NCI-H2227 (cell line): ENCODE data around the gene SPATA2.
"Not testable (repeated sequence)": the region's sequence is repeated elsewhere in the genome, so short reads cannot be mapped to it uniquely, and the experiment has no call there.

Source experiments
- DNase-seq: peaks from one replicate; lab custom pipeline; 2025; ENCODE audit not compliant: unreplicated experiment; lab: John Stamatoyannopoulos, UW

The SPATA2 gene

DNA sequence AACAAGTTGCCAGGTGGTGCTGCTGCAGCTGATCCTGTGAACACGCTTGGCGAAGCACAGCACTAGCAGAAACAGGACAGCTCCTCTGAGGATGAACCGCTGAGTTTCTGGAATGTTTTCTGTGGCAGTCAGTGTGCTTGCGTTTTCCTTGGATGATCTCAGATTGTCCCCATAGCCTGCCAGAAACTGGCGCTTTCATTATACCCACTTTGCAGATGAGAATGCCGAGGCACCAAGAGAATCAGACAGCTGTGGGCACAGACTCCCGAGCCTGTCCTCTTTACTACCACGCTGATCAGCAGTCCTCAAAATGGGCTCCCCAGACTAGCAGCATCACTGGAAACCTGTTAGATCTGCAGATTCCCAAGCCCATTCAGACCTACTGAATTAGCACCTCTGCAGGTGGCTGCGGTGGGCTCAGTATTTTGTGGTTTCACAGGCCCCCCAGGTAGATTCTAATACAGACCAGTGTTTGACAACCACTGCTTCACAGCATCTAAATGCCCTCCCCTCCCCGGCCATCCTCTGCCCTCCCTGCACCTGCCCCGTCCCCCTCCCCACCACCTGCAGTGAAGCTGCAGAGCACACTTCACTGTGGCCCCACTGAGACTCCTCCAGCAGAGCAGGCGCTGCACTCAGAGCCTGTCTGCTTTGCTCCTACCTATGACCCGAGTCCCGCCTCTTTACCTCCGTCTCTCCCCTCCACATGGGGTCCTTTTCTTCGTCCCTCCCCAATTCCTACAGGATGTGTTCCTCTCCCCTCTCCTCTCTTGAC, 29.6 kb downstream of the SPATA2 start:
- no peak for DNase-seq

DNA sequence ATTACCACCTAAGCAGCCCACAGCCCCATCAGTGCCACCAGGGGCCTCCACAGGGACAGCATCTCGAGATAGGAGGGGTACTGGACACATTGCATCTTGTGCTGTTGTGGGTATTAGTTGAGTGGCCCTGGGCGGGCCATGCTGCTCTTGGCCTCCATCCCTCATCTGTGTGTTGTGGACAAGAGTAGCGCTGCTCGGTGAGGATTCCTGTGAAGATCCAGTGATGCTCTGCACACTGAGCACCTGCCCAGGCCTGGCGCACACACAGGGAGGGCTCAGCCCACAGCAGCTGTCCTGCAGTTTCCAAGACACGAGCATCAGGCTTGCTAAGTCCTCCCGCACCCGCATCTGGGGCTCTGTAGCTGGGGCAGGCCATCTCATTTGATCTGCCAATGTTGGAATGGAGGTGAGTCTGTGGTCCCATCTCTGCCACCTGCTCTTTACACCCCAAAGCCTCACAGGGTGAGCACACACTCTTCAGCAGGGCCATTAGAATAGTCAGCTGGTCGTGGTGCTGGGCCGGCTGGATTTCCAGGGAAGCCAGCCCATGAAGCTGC, 32.0 kb downstream of the SPATA2 start:
- DNase-seq = no peak

DNA sequence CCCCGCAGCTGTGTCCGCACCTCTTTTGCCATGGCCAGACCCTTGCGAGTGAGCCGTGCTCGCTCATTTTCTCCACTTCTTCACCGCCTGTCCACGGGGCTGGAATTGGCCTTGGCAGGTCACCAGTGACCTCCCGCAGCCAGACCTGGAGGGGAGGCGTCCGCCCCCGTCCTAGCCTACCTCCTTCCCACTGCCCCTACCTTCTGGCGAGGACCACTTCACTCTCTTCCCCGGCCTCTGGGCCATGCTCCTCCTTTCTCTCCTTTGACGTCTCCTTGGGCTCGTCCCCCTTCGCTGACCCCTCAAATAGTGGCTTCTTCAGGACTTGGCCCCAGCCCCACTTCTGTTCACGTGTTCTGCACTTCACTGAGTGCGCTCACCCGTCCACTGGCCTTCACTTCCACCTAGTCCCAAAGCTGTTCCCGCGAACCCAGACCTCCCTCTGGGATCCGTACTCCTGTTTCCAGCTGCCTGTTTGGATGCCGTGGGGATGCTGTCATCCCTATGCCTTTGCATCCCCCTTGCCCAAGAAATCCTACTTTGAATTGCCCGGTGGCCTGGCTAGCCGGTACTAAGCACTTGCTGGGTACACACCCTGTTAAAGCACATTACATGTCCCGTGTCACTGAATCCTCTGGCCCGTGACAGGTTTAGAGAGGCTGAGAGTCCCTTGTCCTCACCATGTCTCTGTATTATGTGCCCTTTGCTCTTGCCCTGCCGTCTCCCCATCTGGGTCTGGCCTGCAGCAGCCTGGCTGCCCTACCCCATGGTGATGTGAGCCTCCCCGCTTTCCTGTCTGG, 33.0 kb downstream of the SPATA2 start:
- no peak for DNase-seq

DNA sequence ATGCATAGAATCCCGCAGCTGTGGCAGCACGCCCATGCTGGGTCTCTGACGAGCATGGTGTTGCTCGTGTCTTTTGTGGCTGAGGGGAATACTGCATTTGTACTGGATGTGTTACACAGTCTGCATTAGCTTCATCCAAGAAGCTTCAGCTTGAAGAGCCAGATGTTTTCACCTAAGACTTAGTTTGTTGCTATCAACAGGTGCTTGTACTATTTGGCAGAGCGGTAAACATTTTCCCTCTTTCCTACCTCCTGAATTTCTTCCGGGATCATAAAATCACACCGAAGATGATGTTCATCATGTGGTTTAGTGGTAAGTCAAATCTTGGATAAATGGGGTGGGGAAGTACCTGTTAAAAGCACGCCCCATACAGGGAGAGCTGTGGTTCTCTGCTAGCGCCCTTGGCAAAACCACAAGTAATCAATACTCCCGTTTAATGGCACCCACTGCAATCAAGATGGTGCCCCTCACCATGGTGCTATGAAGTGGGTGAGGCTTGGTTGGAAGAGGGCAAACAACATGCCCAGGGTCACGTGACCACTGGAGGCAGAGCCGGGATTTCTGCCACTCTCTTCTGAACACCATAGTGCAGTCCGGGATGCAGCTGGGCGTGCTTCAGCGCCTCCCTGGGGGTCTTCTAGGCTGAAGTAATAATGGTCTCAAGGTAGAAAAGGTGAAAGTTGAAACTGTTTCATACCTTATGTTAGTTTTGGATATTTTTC, 34.4 kb downstream of the SPATA2 start:
- DNase-seq = no peak

DNA sequence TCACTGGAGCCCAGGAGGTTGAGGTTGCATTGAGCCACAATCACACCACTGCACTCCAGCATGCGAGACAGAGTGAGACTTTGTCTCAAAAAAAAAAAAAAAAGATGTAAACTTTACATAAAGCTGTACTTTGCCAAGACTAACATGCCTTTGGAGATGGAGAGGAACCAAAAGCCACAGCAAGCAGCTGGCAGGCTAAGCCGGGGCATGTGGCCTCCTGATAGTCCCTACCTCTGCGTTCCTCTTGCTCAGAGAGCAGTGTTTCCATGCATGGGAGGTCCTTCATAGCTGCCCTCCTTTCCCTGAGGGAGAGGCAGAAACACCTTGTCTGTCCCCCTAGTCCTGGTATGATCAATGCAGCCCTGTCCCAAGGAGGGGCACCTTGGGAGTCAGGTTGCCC, 35.2 kb downstream of the SPATA2 start:
- DNase-seq = no peak

DNA sequence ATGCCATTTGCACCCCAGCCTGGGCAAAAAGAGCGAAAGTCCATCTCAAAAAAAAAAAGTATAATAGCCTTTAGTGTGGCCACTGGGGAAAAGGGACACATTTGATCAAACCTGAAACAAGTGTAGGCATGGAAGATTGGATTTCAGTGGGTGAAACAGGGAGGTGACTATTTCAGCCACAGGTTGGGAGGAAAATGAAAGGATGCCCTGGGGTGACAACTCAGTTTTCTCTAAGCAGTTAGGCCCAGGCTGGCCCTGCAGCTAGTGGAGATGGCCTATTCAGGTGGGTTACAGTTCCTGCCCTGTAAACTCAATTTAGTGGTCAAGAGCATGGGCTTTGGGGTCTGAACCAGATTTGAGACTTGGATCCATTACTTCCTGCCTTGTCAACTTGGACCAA, 36.4 kb downstream of the SPATA2 start:
- no peak for DNase-seq

DNA sequence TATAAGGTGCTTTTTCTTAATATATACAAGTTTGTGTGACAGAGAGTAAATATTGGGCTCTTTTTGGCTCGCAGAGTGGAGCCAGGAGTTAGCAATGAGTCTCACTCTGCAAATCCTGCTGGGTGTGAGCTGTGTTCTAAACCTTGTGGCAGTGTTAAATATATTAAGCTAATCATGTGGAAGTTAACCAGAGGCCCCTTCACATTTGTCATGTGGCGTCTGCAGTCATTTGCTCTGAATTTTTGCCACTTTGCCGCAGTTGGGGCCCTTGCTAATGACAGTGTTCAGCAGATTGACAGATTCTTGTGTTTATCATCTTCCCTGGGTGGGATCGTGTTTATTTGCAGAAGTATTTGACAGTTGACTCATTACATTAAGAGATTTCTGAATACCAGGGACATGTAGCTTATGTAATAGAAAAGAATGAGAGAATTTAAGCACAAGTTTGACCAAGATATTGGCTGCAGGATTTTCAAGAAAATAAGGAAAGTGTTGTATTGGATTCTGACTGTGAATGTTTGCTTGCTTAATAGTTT, 37.9 kb downstream of the SPATA2 start:
- peak; percentile 52 for DNase-seq

DNA sequence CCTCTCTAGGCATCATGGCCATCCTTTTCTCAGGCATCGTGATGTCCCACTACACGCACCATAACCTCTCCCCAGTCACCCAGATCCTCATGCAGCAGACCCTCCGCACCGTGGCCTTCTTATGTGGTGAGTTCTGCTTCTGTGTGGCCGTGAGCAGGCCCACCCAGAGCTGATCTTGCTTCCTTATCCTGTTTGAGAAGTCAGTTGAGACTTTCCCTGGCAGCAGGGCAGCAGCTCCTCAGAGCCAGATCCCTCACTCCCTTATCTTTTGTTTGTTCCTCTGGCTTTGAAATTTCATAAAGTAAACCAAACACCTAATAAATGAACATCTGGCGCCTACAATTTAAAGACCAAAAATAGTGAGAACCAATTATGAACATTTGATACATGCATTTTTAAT, 40.6 kb downstream of the SPATA2 start:
- DNase-seq = no peak

DNA sequence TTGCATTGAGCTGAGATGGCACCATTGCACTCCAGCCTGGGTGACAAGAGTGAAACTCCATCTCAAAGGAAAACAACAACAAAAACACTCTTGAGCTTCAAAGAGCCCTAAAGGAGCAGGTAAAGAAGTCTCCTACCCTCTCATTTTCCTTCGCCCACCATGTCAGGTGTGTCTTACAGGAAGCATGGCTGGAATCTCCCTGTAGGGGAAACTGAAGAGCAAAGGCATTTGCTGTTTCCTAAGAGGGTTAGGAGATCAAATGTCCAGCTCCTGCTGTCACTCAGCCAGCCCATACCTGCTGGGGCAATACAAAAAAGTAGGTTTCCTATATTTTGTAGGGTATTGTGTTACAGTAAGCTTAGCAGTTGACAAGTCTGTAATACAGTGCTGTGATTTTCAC, 43.3 kb downstream of the SPATA2 start:
- no peak for DNase-seq

DNA sequence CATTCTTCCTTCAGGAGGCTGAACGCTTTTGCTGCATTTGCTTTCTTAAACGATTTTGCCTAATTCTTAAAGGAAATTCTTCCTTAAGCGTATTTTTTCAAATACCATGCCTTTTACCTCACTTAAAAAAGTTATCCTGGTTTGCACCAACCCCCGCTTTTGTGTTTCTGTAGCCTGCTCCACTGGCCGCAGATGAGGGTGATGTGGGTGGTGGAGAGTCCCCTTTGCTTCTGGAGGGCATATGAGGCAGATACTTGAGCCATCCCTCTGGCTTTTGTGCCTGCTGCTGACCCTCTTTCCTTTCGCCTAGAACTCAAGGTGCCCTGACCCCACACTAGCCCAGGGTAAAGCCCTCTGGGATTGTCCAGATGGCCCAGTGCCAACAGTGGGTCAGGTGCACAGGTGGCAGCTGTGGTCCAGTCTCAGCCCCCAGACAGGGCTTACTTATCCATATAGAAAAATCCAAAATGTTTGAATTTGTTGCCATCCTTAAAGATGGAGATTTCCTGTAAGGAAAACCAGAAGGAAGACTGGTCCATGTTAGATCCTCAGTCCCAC, 43.9 kb downstream of the SPATA2 start:
- DNase-seq = no peak

DNA sequence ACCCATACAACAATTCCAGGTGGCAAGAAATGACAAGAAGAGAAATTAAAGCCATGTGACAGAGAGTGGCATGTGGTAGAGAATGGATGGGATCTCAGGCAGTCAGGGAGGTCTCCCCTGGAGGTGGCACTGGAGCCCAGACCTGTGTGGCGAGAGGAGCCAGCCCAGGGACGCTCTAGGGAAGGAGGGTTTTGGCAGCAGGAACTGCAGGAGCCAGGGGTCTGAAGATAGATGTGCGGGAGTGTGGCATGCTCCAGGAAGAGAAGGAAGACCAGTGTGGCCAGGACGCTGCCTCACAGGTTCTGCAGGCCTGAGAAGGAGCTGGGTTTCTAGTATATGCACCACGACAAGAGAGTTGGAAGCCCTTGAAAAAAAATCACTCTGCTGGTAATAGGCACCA, 45.1 kb downstream of the SPATA2 start:
- DNase-seq = no peak

DNA sequence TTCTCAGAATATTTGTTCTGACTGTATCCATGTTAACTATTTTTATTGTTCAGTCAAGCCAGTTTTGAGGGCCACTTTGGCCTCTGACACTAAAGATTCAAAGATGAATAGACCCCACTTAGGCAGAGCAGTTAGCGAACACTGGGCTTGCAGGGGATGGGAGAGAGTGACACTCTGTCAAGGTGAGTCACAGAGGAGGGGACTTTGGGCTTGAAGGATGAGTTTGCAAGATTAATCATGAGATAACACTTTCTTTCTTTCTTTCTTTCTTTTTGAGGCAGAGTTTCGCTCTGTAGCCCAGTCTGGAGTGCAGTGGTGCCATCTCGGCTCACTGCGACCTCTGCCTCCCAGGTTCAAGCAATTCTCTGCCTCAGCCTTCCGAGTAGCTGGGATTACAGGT, 46.4 kb downstream of the SPATA2 start:
- DNase-seq = no peak

DNA sequence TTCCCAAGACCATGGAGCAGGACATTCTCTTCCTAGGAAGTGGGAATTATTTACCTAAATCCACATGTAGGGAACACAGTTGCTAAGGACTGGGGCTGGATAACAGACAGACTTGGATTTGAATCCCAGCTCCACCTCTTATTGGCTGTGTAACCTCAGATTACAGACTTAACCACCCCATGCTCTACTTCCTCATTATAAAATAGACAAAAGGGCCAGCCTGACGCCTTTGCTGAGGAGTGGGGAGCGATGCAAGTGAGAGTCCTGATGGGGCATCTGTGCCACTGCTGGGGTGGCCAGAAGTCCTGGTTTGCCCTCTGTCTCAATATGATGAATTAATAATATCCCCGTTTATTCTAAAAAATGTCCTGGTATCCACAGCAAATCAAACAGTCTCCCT, 46.8 kb downstream of the SPATA2 start:
- DNase-seq = no peak

DNA sequence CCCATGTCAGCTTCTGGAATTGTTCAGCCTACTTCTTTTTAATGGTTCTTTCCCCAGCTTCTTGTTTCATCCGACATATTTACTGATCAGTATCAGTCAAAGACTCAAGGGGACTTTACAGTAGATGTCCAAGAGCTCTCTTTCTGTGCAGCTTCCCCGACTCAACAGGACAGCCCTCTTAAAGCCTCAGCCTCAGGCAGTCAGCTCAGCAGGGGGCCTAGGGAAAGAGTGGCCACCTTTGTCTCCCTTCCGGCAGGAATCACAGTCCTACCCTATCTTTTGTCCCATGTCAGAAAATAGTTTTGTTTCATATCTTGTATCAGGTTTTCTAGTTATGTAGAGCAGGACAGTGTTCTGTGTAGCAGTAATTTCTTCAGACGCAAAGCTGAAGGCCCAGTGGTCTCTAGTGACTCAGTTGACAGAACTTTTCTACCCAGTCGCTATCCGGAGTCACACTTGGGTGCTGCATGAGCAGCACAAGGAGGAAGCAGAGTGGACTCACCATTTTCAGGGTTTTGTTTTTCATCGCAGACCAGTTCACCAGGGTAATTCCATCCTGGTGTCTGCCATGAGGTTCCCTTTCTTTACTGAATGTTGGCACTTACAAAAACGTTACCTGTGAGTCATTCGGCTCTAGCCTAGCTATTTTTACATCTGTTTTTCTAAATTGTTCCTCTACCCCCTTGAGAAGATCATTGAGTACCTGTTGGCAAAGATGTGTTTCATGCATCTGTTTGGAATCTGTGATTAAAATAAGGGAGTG, 47.7 kb downstream of the SPATA2 start:
- no peak for DNase-seq

DNA sequence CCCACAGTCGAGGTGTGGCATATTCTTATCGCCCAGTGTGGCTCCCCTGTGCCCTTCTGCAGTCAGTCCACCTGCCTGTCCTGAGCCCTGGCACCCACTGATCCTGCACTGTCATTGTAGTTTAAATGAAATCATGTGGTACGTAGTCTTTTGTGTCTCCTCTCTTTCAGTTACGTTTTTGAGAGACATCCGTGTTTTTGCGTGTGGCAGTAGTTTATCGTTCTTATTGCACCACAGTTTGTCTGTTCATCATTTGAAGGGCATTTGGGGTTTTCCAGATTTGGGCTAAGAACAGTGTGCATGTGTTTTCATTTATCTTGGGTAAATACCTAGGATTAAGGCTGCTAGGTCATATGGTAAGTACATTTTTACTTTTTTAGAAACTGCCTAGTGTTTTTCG, 49.3 kb downstream of the SPATA2 start:
- no peak for DNase-seq

DNA sequence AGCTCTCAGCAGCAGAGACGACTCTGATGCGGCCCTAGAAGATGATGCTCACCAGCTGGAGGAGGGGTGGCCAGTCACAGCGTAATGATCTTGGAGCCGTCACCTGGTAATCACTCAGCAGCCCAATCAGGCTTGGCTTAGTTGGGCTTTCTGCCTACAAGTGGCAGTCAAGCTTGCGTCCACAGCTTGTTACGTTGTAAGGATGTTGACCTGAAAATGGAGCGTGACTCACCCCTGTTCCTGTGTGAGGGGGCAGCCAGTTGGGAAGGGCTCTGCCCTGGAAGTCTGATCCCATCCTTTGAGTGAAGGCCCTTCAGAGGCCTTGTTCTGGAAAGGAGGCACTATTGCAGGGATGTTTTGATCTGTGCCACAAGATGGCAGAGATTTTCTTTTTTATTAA, 49.8 kb downstream of the SPATA2 start:
- peak; percentile 25 for DNase-seq

DNA sequence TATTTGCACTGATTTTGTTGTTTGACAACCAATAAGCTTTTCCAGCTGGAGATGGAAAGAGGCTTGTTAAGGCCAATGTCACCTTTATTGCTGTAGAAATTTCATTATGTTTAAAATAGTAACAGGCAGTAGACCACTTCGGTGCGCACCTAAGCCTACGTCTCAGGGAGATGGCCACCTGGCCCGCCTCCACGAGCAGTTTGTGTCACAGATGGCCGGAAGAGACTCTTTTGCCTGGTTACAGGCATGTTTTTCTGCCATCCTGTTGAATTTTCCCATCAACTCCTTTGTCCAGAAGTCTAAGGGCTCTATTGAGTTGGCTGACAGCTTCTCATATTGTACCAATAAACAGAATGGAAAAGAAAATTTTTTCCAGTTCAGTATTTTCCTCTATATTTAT, 51.7 kb downstream of the SPATA2 start:
- no peak for DNase-seq

DNA sequence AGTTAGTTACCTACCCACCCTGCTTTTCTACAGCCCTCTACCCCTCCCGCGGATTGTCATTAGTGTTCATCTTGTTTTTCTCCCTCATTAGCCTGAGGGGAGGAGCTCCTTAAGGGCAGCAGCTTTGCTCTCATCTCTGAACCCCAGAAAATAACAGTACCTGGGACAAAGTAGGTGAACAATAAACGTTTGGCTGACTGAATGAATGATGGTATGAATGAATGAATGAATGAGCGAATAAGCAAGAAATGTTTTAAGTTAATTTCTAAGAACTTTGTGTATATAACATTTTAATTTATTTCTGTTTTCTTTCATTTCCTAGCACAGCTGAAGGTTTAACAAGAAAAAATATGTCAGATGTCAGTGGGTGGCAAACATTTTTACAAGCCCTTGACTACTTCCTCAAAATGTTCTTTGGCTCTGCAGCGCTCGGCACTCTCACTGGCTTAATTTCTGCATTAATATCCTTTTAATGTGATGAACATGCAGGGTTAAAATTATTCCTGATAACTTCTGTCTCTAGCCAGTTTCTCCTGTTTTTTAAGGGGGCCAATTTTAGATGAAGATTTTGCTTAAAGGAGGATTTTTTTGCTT, 52.6 kb downstream of the SPATA2 start:
- DNase-seq = no peak

DNA sequence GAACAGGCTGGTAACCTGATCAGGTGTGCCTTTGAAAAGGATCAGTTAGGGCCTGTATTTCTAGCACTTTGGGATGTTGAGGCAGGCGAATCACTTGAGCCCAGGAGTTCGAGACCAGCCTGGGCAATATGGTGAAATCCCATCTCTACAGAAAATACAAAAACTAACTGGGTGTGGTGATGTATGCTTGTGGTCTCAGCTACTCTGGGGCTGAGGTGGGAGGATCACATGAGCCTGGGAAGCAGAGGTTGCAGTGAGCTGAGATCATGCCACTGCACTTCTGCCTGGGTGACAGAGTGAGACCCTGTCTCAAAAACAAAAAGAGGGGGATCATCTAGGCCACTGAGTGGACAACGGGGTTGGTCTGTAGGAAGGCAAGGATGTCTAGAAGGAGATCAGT, 54.1 kb downstream of the SPATA2 start:
- not testable (repeated sequence) for DNase-seq

DNA sequence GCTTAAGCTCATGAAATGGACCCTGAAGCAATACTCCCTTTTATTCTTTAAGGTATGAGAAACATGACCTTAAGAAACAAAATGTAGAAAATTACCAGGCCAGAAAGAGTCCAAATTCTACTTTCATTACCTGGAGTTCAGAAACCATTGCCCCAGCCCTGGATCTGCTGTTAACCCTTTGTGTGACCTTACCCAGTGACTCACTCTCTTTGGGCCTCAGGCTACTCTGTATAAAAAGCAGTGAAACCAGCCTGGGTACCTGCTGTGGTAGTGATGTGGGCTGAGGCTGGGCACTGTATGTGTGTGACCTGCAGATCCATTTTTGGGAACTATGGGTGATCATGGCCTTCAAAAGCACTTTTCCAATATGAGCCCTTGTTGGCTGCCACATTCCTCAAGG, 55.5 kb downstream of the SPATA2 start:
- no peak for DNase-seq
